Upper lobe of right lung (tissue), 1 donor: Measurements from ENCODE around the gene EGFL7. TPM values are rescaled to one million over a fixed set of nuclear protein-coding genes. Genes with fewer than 3 reads are reported as not detected.

Experiments
- ATAC-seq: fragments of 200-7000 bp; cut with Tn5 transposase; one replicate; pipeline ENCODE4 v1.9.1; 2020; ENCODE audit warnings: mild to moderate bottlenecking, moderate library complexity
- DNase-seq: peaks from one replicate; pipeline ENCODE4 v3.0.0-alpha.2; 2020
- H3K27ac ChIP-seq: fragments of 200-600 bp; one replicate; pipeline ENCODE4 v1.8.0; 2022
- H3K27me3 ChIP-seq: fragments of 200-600 bp; one replicate; pipeline ENCODE4 v1.8.0; 2022; ENCODE audit warnings: mild to moderate bottlenecking
- H3K36me3 ChIP-seq: fragments of 200-600 bp; one replicate; pipeline ENCODE4 v1.8.0; 2022
- H3K4me1 ChIP-seq: fragments of 200-600 bp; one replicate; pipeline ENCODE4 v1.8.0; 2022
- H3K4me3 ChIP-seq: fragments of 200-600 bp; one replicate; pipeline ENCODE4 v1.8.0; 2022; ENCODE audit warnings: mild to moderate bottlenecking
- H3K9me3 ChIP-seq: fragments of 200-600 bp; one replicate; pipeline ENCODE4 v1.8.0; 2022
- intact Hi-C: fragments of 100-400 bp; cut with DNase I; formaldehyde crosslinking; loops from one replicate; pipeline ENCODE4 v1.11.0; 2022
- total RNA-seq: library from RNA; stranded (reverse); fragmentation: NEBNext Ultra II Directional; extraction: Animal tissue kit (Norgen Biotek cat#: 25700); gene quantifications from one replicate; pipeline ENCODE4 v1.2.1, GENCODE V29; 2021
- TF ChIP-seq, protein P1 (sequence below): fragments of 200-600 bp; IDR thresholded peaks from one replicate; pipeline ENCODE4 v1.8.0; 2022; ENCODE audit warnings: antibody characterized with exemption
- donor health status: DM: no; HTN: yes; CAD: no; lungs with severe emphysema.

EGFL7 gene
- total RNA-seq, 1 donor from 2014 or later = 302 TPM

- DNase-seq (no peak), ATAC-seq (no peak)
- TF ChIP-seq, protein P1, sequence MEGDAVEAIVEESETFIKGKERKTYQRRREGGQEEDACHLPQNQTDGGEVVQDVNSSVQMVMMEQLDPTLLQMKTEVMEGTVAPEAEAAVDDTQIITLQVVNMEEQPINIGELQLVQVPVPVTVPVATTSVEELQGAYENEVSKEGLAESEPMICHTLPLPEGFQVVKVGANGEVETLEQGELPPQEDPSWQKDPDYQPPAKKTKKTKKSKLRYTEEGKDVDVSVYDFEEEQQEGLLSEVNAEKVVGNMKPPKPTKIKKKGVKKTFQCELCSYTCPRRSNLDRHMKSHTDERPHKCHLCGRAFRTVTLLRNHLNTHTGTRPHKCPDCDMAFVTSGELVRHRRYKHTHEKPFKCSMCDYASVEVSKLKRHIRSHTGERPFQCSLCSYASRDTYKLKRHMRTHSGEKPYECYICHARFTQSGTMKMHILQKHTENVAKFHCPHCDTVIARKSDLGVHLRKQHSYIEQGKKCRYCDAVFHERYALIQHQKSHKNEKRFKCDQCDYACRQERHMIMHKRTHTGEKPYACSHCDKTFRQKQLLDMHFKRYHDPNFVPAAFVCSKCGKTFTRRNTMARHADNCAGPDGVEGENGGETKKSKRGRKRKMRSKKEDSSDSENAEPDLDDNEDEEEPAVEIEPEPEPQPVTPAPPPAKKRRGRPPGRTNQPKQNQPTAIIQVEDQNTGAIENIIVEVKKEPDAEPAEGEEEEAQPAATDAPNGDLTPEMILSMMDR = no peak
- no peaks in the 10 kb centered on the region for H3K27me3 ChIP-seq
- H3K4me3 ChIP-seq = no peak overlapping the region
- H3K36me3 ChIP-seq = no peaks in the 10 kb centered on the region
- peaks cover 20% of the 10 kb centered on the region for H3K4me1 ChIP-seq
- H3K9me3 ChIP-seq = no peaks in the 10 kb centered on the region
- no peak overlapping the region for H3K27ac ChIP-seq
- intact Hi-C loops = no loop called here
Measured at GRCh38 chr9:136651860-136652259, 10.9 kb upstream of the EGFL7 start.

DNA sequence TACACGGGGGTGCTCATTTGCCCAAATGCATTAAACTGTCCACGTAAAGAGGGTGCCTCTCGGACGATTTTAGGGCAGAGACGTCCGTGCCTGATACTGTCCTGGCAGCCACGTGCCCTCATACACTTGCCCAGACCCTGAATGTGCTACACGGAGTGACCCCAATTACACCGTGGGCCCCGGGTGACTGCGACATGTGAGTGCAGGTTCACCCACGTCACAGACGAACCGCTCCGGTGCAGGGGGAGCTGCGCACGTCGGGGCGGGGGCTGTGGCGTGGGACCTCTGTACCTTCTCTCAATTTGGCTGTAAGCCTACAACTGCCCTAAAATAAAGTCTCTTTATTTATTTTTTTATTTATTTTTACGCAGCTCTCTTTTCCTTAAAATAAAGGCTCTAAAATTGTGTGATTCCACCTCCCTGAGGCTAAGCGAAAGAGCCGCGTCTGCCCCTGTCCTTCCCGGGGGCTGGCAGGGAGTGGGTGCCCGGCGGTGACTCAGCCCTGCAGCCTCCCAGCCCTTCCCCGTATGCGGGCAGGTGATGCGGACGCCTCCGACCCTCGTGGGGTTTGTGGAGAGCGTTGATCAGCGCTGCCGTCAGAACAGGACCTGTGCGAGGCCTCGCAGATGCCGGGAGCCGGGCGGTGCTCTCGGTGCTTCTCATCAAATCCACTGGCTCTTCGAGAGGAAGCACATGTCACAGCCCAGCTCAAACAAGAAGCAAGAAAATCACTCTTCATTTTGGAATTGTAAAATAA is 9.2 kb upstream of the EGFL7 start:
- peaks cover 14% of the 10 kb centered on the region for H3K4me1 ChIP-seq
- H3K4me3 ChIP-seq = no peak overlapping the region
- no peak for DNase-seq
- peak overlapping the region; percentile 24 for H3K27ac ChIP-seq
- no peaks in the 10 kb centered on the region for H3K36me3 ChIP-seq
- intact Hi-C loops = no loop called here
- TF ChIP-seq, protein P1 = no peak
- H3K27me3 ChIP-seq = peaks cover 15% of the 10 kb centered on the region
- H3K9me3 ChIP-seq = no peaks in the 10 kb centered on the region
- ATAC-seq = no peak

DNA sequence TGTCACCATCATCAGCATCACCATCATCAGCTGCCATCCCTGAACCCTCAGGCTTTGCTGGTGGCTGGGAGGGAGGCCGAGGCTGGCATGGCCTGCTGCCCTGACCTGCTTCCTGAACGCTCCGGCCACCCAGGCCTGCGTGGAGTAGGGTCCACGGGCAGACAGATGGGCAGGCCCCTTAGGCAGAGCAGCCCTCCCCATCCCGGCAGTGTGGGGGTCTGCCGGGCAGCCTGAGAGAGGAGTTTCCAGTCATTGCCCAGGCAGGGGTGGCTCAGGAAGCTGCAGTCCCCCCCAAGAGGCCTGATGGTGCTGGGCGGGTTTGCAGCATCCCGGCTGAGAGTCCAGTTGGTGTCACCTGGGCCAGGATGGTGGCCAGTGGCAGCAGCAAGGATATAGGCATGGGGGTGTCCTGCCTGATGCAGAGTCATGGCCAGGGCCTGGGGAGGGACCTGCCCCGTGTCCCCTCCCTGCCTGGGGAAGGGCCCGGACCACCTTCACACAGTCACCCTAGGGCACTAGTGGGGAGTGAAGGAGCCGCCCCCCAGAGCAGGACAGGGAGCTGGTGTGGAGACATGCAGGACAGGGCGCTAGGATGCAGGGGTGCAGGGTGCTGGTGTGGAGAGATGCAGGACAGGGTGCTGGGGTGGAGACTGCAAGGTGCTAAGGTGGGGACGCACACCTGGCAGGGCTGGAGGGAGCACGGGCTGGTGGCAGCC is 7.7 kb upstream of the EGFL7 start:
- Histone ChIP-seq H3K36me3 (no peaks in the 10 kb centered on the region), H3K27ac (peak overlapping the region; percentile 68), H3K27me3 (peaks cover 22% of the 10 kb centered on the region), H3K4me3 (no peak overlapping the region), H3K9me3 (no peaks in the 10 kb centered on the region), H3K4me1 (peaks cover 9% of the 10 kb centered on the region)
- intact Hi-C loops = no loop called here
- TF ChIP-seq, protein P1 = no peak
- ATAC-seq = peak; percentile 1
- DNase-seq = no peak

- peak; percentile 32 for ATAC-seq
- TF ChIP-seq, protein P1 = no peak
- Histone ChIP-seq H3K9me3 (no peaks in the 10 kb centered on the region), H3K27ac (peak overlapping the region; percentile 91), H3K36me3 (no peaks in the 10 kb centered on the region), H3K27me3 (peaks cover 24% of the 10 kb centered on the region), H3K4me1 (peaks cover 9% of the 10 kb centered on the region), H3K4me3 (peak overlapping the region; percentile 41)
- peak; percentile 69 for DNase-seq
- intact Hi-C loops = no loop called here
Measured at GRCh38 chr9:136655536-136656182, 7.1 kb upstream of the EGFL7 start.

DNA sequence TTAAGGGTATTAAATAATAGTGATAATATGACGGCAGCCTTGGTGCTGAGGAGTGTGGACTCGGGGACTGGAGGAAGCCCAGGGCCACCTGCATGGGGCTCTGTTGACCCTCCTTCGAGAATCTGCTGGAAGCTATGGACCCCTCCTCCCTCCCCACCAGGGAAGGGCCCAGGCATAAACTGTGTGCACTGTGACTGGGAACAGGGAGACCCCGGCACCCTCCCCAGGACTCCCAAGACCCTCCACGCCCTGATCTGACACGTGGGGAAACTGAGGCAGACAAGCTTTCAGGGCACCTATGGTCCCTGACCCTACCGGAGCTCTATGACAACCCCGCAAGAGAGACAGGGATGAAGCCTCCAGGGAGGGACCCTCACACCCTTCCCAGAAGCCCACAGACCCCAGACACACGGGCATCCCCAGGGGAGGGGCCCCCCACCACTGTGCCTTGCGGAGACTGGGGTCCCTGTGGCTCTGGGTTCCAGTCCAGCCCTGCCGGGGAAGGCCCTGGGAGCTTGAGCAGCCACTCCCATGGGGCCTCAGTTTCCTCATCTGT is 6.5 kb upstream of the EGFL7 start:
- DNase-seq (no peak), ATAC-seq (no peak)
- intact Hi-C loops = no loop called here
- no peaks in the 10 kb centered on the region for H3K36me3 ChIP-seq
- peak overlapping the region; percentile 41 for H3K4me3 ChIP-seq
- no peaks in the 10 kb centered on the region for H3K9me3 ChIP-seq
- H3K4me1 ChIP-seq = peaks cover 9% of the 10 kb centered on the region
- H3K27me3 ChIP-seq = peaks cover 24% of the 10 kb centered on the region
- TF ChIP-seq, protein P1 = no peak
- peak overlapping the region; percentile 91 for H3K27ac ChIP-seq
